ENCODE measurements around the gene TAF11L13.

Gene TAF11L13

DNA sequence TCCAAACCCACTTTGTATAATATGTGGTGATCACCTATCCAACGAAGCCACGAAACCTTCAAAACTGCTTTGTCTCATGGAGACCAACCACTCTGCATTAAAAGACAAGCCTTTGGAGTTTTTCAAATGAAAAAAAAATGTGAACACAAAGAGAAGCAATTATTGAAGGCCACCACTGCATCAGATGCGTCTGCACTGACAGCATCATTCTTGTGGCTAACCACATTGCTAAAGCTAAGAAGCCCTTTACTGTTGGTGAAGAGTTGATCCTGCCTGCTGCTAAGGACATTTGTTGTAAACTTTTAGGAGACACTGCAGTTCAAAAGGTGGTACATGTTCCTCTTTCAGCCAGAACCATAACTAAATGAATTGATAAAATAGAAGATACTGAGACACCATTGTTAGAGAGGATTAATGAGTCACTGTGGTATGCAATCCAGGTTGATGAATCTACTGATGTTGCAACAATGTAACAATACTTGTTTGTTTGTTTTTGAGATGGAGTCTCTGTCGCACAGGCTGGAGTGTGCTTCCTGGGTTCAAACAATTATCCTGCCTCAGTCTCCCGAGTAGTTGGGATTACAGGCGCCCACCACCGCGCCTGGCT is 47.8 kb downstream of the TAF11L13 start:
- no peak for DNase-seq (ENCODE audit: low spot score)

DNA sequence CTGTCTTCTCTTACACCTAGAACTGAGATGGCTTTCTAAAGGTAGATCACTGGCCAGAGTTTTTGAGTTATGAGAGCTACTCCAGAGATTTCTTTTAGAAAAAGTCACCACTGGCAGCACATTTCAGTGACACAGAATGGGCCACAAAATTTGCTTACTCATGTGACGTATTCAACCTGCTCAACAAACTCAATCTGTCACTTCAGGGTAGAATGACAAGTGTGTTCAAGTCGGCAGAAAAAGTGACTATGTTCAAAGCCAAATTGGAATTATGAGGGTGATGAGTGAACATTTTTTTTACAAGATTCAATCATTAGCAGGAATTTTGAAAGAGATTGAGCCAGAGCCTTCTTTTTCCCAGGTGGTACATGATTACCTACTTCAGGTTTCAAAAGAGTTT is 48.8 kb downstream of the TAF11L13 start:
- no peak for DNase-seq (ENCODE audit: low spot score)
